Loucy (cell line): Measurements from ENCODE around the gene TRPV5.

Source experiments
- H2AFZ ChIP-seq: fragments of 200-600 bp; sonication (generic); 2 replicates; pipeline ENCODE4 v1.6.0; 2016; ENCODE audit warnings: antibody characterized with exemption, mild to moderate bottlenecking, low read length, moderate library complexity
- H3F3A ChIP-seq: fragments of 200-600 bp; 2 replicates; pipeline ENCODE4 v1.6.0; 2016; ENCODE audit warnings: antibody characterized with exemption, low read depth, mild to moderate bottlenecking
- H3K27me3 ChIP-seq: fragments of 200-600 bp; sonication (generic); 2 replicates; pipeline ENCODE4 v1.6.1; 2014; ENCODE audit warnings: low read length, mild to moderate bottlenecking; ENCODE audit not compliant: insufficient read depth, poor library complexity, severe bottlenecking
- H3K36me3 ChIP-seq: fragments of 200-600 bp; sonication (generic); 2 replicates; pipeline ENCODE4 v1.6.1; 2016; ENCODE audit warnings: low read length; ENCODE audit not compliant: insufficient read depth
- H3K4me1 ChIP-seq: fragments of 200-600 bp; sonication (generic); 2 replicates; pipeline ENCODE4 v1.5.1; 2014; ENCODE audit warnings: low read length, mild to moderate bottlenecking; ENCODE audit not compliant: insufficient read depth, poor library complexity, severe bottlenecking
- H3K4me2 ChIP-seq: fragments of 200-600 bp; sonication (generic); 2 replicates; pipeline ENCODE4 v1.6.0; 2014; ENCODE audit warnings: antibody characterized with exemption, low read length, low read depth, mild to moderate bottlenecking; ENCODE audit not compliant: poor library complexity, severe bottlenecking
- H3K4me3 ChIP-seq: fragments of 200-600 bp; sonication (generic); 2 replicates; pipeline ENCODE4 v1.5.1; 2014; ENCODE audit warnings: low read length, mild to moderate bottlenecking, mixed read lengths; ENCODE audit not compliant: poor library complexity, severe bottlenecking
- H3K79me2 ChIP-seq: fragments of 200-600 bp; sonication (generic); 2 replicates; pipeline ENCODE4 v1.6.1; 2014; ENCODE audit warnings: low read length; ENCODE audit not compliant: insufficient read depth
- H3K9ac ChIP-seq: fragments of 200-600 bp; sonication (generic); 2 replicates; pipeline ENCODE4 v1.6.0; 2014; ENCODE audit warnings: mild to moderate bottlenecking, low read depth, low read length, moderate library complexity; ENCODE audit not compliant: poor library complexity, severe bottlenecking
- H3K9me2 ChIP-seq: fragments of 200-600 bp; sonication (generic); replicated peaks from 2 replicates; pipeline ENCODE4 v1.6.1; 2016; ENCODE audit warnings: low read depth, low read length, mixed read lengths
- H3K9me3 ChIP-seq: fragments of 200-600 bp; sonication (generic); 2 replicates; pipeline ENCODE4 v1.6.1; 2014; ENCODE audit warnings: mild to moderate bottlenecking, antibody characterized with exemption, low read length, low read depth; ENCODE audit not compliant: insufficient read depth
- H4K20me1 ChIP-seq: fragments of 200-600 bp; sonication (generic); 2 replicates; pipeline ENCODE4 v1.6.0; 2014; ENCODE audit warnings: antibody characterized with exemption, low read length, mild to moderate bottlenecking; ENCODE audit not compliant: insufficient read depth, poor library complexity, severe bottlenecking
- EZH2phosphoT487 ChIP-seq: fragments of 200-600 bp; IDR thresholded peaks from 2 replicates; pipeline ENCODE4 v1.6.1; 2018; ENCODE audit warnings: antibody characterized with exemption, mild to moderate bottlenecking, moderate library complexity, borderline replicate concordance
- TF ChIP-seq, protein P1 (sequence below): fragments of 200-600 bp; sonication (generic); conservative IDR thresholded peaks from 2 replicates; pipeline ENCODE4 v1.5.1; 2014; ENCODE audit warnings: mild to moderate bottlenecking, antibody characterized with exemption, low read length

Gene TRPV5

GRCh38 chr7:142890874-142891485 lies 42.6 kb downstream of the TRPV5 start:
- H3K9me3 ChIP-seq, result no peaks in the 10 kb centered on the region
- TF ChIP-seq EZH2phosphoT487, result no peak
- TF ChIP-seq, protein P1, sequence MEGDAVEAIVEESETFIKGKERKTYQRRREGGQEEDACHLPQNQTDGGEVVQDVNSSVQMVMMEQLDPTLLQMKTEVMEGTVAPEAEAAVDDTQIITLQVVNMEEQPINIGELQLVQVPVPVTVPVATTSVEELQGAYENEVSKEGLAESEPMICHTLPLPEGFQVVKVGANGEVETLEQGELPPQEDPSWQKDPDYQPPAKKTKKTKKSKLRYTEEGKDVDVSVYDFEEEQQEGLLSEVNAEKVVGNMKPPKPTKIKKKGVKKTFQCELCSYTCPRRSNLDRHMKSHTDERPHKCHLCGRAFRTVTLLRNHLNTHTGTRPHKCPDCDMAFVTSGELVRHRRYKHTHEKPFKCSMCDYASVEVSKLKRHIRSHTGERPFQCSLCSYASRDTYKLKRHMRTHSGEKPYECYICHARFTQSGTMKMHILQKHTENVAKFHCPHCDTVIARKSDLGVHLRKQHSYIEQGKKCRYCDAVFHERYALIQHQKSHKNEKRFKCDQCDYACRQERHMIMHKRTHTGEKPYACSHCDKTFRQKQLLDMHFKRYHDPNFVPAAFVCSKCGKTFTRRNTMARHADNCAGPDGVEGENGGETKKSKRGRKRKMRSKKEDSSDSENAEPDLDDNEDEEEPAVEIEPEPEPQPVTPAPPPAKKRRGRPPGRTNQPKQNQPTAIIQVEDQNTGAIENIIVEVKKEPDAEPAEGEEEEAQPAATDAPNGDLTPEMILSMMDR, result no peak

GRCh38 chr7:142889816-142890215 lies 43.7 kb downstream of the TRPV5 start:
- H3F3A ChIP-seq, result no peaks in the 10 kb centered on the region
- H3K9ac ChIP-seq, result no peak overlapping the region
- TF ChIP-seq EZH2phosphoT487, result no peak
- TF ChIP-seq, protein P1, result no peak

More at GRCh38 chr7:142890874-142891485, 42.6 kb downstream of the TRPV5 start:
- no peak overlapping the region for H3K4me2 ChIP-seq
- H2AFZ ChIP-seq, result no peak overlapping the region
- no peak overlapping the region for H3K4me3 ChIP-seq
- no peaks in the 10 kb centered on the region for H4K20me1 ChIP-seq
- no peaks in the 10 kb centered on the region for H3K79me2 ChIP-seq
- H3K9ac ChIP-seq, result no peak overlapping the region
- no peaks in the 10 kb centered on the region for H3K4me1 ChIP-seq
- H3K9me2 ChIP-seq, result no peaks in the 10 kb centered on the region
- H3K27me3 ChIP-seq, result no peaks in the 10 kb centered on the region
- H3F3A ChIP-seq, result no peaks in the 10 kb centered on the region
- no peaks in the 10 kb centered on the region for H3K36me3 ChIP-seq

GRCh38 chr7:142887282-142888015 lies 46.1 kb downstream of the TRPV5 start:
- Histone ChIP-seq H3K27me3 (no peaks in the 10 kb centered on the region), H3K9me2 (no peaks in the 10 kb centered on the region), H2AFZ (no peak overlapping the region), H4K20me1 (no peaks in the 10 kb centered on the region), H3K9me3 (no peaks in the 10 kb centered on the region), H3K36me3 (no peaks in the 10 kb centered on the region), H3K79me2 (no peaks in the 10 kb centered on the region), H3K4me2 (no peak overlapping the region), H3K4me1 (no peaks in the 10 kb centered on the region), H3K9ac (no peak overlapping the region), H3K4me3 (no peak overlapping the region), H3F3A (no peaks in the 10 kb centered on the region)
- TF ChIP-seq EZH2phosphoT487, result no peak
- TF ChIP-seq, protein P1, result no peak

More at GRCh38 chr7:142889816-142890215, 43.7 kb downstream of the TRPV5 start:
- no peaks in the 10 kb centered on the region for H4K20me1 ChIP-seq
- no peaks in the 10 kb centered on the region for H3K79me2 ChIP-seq
- no peaks in the 10 kb centered on the region for H3K9me2 ChIP-seq
- H3K9me3 ChIP-seq, result no peaks in the 10 kb centered on the region
- H3K27me3 ChIP-seq, result no peaks in the 10 kb centered on the region
- H3K4me3 ChIP-seq, result no peak overlapping the region
- no peaks in the 10 kb centered on the region for H3K36me3 ChIP-seq
- H3K4me2 ChIP-seq, result no peak overlapping the region
- no peak overlapping the region for H2AFZ ChIP-seq
- no peaks in the 10 kb centered on the region for H3K4me1 ChIP-seq
